Measurements from ENCODE around the gene PPP4R2.

The PPP4R2 gene

GRCh38 chr3:73084170-73084569 is 87.6 kb downstream of the PPP4R2 start:
- DNase-seq (ENCODE audit: low read depth), result no peak
- no peak overlapping the region for H3K4me3 ChIP-seq (ENCODE audit: low read depth, low read length)

GRCh38 chr3:73086071-73086494 is 89.5 kb downstream of the PPP4R2 start:
- H3K4me3 ChIP-seq (ENCODE audit: low read depth, low read length), result no peak overlapping the region
- no peak for DNase-seq (ENCODE audit: low read depth)
- TF ChIP-seq CTCF (IDR thresholded peaks at IDR 0.05; ENCODE audit: control insufficient read depth, extremely low read depth, insufficient read depth), result peak; percentile 83

More at GRCh38 chr3:73084170-73084569, 87.6 kb downstream of the PPP4R2 start:
- TF ChIP-seq CTCF (IDR thresholded peaks at IDR 0.05; ENCODE audit: control insufficient read depth, extremely low read depth, insufficient read depth), result no peak

- peak; percentile 24; the same call in 1 of the 2 replicates for TF ChIP-seq CTCF (IDR thresholded peaks at IDR 0.05; ENCODE audit: control insufficient read depth, extremely low read depth, insufficient read depth)
- peak; percentile 10 for DNase-seq (ENCODE audit: low read depth)
- no peak overlapping the region for H3K4me3 ChIP-seq (ENCODE audit: low read depth, low read length)
Measured at GRCh38 chr3:73094129-73094528, 97.5 kb downstream of the PPP4R2 start.

- H3K4me3 ChIP-seq (ENCODE audit: low read depth, low read length), result no peak overlapping the region
- TF ChIP-seq CTCF (IDR thresholded peaks at IDR 0.05; ENCODE audit: control insufficient read depth, extremely low read depth, insufficient read depth), result no peak
- no peak for DNase-seq (ENCODE audit: low read depth)
Measured at GRCh38 chr3:73094951-73095350, 98.3 kb downstream of the PPP4R2 start.

GRCh38 chr3:73096169-73096568 is 99.6 kb downstream of the PPP4R2 start:
- TF ChIP-seq CTCF (IDR thresholded peaks at IDR 0.05; ENCODE audit: control insufficient read depth, extremely low read depth, insufficient read depth), result no peak
- no peak overlapping the region for H3K4me3 ChIP-seq (ENCODE audit: low read depth, low read length)
- no peak for DNase-seq (ENCODE audit: low read depth)

GRCh38 chr3:73098026-73098425 is 101.4 kb downstream of the PPP4R2 start:
- H3K4me3 ChIP-seq (ENCODE audit: low read depth, low read length), result no peak overlapping the region
- DNase-seq (ENCODE audit: low read depth), result no peak
- no peak for TF ChIP-seq CTCF (IDR thresholded peaks at IDR 0.05; ENCODE audit: control insufficient read depth, extremely low read depth, insufficient read depth)

GRCh38 chr3:73098873-73099272 is 102.3 kb downstream of the PPP4R2 start:
- H3K4me3 ChIP-seq (ENCODE audit: low read depth, low read length), result no peak overlapping the region
- TF ChIP-seq CTCF (IDR thresholded peaks at IDR 0.05; ENCODE audit: control insufficient read depth, extremely low read depth, insufficient read depth), result no peak
- no peak for DNase-seq (ENCODE audit: low read depth)
